Measurements from ENCODE around the gene WLS.

Gene WLS

DNA sequence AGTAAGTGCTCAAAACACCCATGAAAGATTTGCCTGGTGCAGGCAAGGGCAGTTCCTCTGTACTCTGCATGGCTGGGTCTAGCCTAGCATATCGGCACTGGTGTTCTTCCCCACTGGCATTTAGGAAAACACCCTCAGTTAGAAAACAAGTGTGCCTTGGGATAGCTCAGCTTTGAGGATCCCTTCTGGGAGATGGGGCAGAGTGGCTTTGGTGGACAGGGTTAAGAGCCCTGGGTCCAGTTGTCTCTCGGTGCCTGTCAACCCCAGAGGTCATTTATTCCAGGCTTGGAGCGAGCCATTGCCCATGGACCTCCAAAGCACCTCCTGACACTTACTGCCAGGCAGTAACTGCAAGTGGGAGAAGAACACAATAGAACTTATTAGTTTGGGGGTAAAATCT is 101.1 kb downstream of the WLS start:
- no peak for DNase-seq (ENCODE audit: low spot score)

DNA sequence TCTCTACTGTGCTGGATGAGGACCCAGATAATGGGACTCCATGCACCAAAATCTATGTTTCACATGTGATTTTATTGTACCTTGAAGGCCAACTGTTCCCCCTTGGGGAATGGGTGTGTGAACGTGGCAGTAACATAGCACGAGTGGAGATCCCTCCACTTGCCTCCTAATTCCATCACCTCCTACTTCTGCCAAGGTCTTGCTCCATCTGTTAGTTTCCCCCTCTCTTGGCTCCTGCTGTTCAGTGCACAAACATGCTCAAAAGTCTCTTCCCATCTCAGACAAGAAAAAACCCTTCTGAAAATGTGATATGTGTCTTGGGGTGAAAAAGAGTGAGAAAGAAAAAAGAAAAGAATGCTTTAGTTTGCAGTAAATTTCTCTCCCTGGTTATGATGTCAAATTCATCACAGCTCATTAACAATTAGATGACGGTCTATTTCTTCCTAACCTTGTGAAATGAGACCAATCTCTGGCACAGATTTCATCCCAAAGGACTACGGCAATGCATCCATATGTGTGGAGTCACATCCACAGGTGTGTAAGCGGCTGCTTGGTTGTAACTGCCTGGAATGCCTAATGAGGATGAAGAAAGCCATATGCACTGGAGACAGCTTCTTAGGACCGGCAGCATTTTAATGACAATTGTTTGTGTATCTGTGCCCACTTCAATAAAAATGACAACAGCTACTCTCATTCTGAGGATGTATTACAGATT is 102.6 kb downstream of the WLS start:
- DNase-seq (ENCODE audit: low spot score), result no peak

DNA sequence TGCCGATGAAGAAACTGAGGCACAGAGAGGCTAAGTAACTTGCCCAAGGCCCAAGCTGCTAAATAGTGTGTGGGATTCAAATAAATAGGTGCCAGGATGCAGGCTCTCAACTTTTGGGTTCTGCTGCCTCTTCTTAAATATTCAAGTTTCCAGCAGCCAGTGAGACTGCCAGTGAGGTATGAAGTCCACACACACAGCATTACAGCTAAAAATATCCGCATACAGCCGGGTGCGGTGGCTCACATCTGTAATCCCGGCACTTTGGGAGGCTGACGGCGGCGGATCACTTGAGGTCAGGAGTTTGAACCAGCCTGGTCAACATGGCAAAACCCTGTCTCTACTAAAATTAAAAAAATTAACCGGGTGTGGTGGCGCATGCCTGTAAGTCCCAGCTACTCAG is 103.5 kb downstream of the WLS start:
- no peak for DNase-seq (ENCODE audit: low spot score)

DNA sequence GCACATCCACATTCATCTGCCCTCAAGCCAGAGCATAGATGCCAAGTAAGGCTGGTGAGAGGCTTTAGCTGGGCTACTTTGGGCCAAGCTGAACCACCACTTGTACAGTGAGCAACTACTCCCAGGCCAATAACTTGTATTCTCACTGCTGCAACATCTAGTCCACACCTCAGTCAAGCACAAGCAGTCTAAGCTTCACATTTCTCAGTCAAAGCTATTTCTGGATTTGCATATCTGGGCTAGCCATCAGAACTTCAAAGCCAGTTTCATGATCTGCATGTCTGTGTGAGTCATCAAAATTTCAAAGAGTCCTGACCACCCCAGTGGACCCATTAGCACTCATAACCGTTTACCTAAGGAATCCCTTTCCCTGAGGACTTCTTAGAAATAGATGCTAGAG is 104.2 kb downstream of the WLS start:
- no peak for DNase-seq (ENCODE audit: low spot score)

DNA sequence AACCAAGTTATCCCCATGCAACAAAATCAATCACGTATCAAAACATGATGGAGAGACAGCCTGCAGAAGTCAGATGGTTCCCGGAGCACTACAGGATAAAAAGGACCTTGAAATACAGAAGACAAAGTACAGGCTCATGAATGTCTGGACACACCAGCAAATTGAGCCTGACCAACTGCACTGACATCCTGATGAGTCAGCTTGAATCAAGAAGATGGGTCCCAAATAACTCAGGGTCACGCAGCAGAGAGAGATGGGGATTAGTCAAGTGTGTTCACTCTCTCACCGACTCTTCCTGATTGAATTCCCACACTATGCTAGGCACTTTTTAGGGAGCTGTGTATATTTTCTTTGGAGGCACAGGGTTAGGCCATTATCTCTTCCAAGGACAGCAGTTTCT is 110.8 kb downstream of the WLS start:
- no peak for DNase-seq (ENCODE audit: low spot score)

DNA sequence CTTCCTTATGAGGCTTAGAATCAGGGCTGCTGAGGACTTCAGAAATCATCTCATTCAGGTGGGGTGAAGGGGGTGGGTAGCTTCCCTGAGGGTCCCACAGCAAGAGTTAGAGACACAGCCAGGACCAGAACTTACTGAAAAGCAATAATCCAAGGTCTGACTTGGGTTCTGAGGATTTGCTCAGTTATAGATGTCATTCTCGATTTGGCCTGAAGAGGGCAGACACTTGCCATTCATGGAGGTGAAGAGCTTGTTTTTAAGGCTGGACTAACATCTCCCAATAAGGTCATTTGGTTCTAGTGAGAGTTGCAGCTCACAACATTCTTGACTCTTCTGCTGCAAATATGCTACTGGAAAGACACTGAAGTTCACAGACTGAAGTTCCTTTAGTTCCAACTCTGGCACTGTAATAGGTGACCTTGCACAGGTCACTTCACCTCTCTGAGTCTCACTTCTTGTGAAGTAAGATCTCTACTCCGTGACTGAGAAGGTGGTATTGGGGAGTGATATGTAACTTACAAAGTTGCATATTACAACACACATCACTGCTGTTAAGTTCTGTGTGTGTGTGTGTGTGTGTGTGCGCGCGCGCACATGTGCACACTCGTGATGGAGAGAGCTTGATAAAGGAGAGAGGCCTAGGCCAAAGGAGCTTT is 112.1 kb downstream of the WLS start:
- DNase-seq (ENCODE audit: low spot score), result peak; percentile 88

DNA sequence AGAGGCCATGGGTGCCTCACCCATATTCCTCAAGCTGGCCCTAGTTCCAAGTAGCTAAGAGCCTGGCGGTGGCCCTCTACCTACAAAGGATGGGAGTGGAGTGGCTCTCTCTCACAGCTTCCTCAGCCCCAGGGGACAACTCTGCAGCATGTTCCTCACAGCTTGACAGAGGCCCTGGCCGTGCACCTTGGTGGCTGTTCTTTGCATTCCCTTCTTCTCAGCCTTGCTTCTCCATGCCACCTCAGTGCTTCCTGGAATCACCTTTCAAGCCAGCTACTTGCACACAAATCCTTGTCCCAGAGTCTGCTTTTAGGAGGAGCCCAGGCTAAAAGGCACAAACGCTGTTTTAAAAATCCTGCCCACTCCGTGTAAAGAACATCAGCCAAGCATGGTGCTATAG is 112.9 kb downstream of the WLS start:
- DNase-seq (ENCODE audit: low spot score), result no peak

DNA sequence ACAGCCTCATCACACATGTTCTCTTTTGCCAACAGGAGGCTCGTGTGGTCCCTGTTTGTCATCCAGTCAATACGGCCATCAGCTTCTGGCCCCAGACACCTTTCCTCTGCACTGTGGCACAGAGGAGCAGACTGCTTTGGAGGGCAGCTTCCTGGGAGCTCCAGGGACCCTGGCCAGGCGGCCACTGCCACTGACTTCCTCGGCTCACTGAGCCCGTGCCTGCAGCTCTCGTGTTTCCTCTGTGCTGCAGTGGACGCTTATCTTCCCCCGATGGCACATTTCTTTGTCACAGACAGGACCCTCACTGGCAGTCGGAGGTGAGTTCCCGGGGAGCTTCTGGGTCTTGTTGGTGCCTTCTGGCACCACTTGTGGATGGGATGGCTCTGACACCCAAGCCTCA is 114.9 kb downstream of the WLS start:
- no peak for DNase-seq (ENCODE audit: low spot score)

DNA sequence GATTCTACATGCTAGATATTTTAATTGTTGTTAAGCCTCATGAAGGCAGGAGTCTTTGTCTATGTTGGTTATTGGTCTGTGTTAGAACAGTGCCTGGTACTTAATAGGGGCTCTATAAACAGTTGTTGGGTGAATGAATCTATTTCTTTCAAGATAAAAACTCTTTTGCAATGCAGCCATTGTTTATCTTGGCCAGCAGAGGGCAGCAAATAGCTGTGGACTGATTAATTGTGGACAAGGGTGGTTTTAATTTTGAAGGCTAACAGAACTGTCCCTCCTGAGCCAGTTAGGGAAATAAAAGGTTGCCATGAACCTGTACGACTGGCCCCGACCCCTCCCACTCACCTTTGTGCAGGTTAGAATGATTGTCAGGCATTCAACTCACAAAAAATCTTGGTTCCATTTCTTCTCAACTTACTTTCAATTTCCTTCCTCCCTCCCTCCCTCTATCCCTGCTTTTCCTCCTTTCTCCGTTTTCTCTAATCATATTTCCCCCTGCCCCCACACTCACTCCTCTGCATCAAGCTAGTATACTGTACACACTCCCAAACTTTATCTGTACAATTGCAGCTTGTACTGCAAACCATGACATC is 115.6 kb downstream of the WLS start:
- DNase-seq (ENCODE audit: low spot score), result peak; percentile 70

DNA sequence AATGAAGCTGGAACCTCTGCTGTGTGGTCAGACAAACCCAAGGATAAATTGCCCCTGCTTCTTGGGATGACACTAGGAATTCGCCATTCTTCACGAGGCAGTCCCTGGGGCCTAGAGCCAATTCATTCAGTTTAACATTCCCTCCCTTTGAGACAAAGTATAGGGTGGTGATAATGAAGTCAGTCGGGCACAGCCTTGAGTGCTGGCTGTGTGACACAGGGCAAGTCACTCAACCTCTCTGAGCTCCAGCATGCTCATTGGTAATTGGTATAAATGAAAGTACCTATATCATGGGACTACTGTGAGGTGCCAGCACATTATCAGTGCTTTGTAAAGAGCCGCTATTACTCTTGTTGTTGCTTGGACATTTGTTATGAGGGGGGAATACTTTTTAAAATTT is 117.0 kb downstream of the WLS start:
- DNase-seq (ENCODE audit: low spot score), result no peak

DNA sequence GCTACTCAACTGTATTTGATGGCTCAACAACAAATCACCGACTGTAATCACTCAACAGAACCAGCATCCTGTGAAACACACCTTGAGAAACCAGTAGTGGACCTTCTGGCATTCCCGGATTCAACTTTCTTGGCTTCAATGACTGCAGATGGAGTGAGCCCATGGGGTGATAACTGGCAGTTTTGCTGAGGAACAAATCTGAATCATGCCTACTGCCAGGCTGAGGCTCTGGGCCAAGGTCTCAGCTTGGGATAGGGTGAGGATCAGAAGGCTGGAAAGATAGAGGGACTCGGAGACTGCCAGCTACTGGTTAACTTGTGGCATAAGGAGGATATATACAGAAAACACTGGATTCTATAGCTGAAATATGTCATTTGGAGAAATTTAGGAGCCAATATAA is 118.4 kb downstream of the WLS start:
- no peak for DNase-seq (ENCODE audit: low spot score)

DNA sequence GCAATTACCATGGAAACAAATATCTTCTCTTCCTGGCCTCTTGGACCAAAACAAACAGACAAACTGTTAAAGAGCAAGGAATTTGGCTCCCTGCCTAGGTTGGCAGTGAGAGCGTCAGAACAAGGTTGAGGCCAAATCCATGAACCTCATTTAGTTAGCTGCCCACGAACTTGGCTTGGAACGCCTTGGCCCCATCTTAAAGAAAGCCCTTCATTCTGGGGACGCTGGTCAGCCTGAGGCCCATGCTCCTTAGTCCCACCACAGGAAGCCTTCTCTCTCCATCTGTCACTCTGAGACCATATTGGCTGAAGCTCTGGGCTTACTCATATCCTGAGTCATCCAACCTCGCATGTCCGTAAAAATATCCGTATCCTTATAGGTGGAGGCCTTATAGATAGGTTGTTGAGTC is 119.5 kb downstream of the WLS start:
- peak; percentile 80 for DNase-seq (ENCODE audit: low spot score)

DNA sequence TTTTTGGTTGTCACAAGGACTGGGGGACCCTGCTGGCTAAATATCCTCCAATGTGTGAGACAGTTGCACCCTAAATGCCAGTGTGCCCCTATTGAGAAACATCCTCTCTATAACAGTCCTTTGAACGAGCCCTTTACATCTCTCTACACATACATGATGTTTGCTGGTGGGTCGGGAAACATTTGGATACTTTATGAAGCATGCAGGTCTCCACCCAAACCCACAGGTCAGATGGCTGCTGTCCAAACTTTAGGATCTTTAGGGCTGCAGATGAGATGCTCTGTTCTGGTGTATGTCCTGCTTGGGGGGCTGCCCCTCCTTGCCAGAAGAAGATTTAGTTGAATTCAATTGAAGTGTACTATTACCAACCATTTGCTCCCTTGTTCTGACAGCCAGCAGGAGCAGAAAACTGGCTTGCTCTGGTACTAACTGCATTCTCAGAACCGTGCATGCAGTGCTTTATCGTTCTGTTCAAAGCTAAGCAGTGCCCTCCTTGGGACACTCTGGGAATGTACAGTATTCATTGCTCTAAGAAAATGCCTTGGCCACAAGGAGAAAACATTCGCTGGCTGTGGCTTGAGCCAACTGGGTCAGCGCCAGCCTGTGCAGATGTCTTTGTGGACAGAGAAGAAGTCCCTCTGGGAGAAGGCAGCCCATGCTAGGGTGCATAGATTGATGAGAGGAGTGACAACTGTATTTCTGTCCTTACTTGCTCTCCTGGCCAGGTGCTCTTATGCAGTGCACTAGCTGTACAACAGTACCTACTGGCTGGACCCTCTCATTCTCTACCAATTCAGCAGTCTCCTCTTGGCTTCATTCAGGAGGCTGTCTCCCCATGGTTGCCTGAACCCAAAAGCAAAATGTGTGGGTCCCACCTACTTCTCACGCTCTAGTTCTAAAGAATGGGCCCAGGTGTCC is 120.5 kb downstream of the WLS start:
- DNase-seq (ENCODE audit: low spot score), result peak; percentile 94

DNA sequence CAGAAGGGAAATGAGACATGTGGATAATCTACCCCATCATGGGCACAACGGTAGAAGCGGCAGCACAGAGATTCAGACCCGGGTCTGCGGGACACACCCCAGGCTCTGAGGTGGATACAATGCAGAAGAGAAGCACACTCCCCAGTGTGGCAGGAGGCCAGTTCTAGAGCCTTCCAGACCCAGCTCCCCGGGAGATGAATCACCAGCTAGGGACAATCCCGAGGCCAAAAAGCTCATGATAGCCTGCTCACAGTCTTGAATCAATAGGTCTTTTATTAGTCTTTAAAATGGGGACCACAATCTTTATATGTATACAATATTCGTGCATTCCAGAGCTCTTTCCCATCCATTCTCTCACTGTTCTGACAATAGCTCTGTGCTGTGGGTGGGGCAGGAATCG is 124.6 kb downstream of the WLS start:
- DNase-seq (ENCODE audit: low spot score), result no peak

DNA sequence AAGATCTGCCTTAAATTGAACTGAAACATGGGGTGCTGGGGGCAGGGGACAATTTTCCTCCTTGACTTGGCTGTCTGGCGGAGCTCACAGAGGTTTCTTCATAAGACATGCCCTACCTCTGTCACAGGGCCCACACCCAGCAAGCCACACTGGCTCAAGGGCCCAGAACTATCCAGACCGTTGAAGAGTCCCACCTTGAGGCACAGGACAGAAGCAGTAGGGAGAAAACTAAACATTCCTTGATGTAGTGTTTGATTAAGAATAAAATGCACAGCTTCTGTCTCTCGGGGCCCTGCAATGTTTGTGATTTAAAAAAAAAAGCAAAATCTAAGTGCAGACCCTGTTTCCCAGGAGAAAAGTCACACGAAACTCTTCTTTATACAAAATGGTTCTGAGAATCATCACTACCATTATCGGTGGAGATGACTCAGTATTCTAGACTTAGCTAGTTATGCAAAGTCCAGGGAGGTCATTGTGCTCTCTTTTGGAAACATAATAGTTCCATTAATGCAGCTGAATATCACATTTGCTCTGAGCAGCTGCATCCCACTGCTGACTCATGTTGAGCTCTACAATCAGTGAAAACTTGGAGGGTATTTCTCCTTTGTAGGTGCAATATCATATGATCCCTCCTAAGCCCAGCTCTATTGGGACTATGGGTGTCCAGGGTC is 128.3 kb downstream of the WLS start:
- peak; percentile 69 for DNase-seq (ENCODE audit: low spot score)

DNA sequence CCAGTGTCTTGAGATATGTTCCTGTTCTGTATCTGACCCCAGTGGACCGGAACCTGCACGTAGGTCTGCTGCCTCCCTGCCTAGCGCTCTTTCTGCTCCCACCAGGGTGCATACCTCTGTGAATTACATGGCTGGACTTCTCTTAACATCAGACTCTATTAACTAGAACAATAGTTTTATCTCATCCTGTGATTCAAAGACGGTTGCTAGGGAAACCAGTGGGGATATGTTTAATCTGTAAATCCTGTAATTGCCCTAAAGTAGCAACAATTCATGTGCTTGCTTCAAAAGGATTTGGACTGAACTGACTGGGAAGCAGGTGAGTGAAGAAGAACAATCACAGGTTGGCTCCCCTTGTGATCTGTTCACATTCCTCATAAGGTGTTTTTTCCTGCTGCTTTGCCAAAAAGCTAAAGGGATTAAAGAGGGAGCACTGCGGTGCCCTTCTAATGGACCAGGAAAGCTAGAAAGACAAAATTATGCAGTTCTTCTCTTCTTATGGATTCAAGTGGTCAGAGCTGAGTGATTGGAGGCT is 129.2 kb downstream of the WLS start:
- no peak for DNase-seq (ENCODE audit: low spot score)

DNA sequence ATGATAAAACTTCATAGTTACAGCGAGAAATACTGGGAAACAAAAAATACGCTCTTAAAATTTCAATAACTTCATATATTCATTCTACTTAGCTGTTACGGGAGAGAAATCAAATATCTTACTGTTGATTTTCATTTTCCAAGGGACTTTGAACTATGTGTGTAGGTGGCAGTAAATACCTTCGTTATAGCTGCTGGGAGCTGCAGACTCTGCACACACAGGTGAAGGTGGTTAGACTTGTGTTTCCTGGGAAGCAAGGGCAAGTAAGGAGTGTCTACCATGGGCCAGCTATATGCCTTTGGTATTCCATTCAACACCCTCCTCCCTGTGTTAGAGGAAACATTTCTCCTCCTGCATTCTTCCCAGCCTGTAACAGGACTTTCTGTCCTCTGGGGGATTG is 130.5 kb downstream of the WLS start:
- DNase-seq (ENCODE audit: low spot score), result no peak

DNA sequence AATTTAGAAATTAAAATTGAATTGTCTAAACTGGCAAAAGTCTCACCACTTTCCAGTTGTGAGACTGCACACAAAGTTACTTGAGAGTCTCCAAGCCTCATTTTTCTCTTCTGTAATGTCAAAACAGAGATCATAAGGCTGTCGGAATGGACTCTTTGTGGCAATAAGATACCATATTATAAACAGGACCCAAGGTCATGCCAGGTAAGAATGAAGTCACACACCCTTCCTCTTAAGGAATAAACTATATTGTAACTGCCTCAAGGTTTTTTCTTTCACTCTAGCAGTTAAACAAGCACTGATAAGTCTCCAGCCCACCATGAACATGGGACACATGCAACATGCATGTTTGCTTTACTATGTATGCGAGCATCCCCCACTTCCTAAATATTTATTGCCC is 131.8 kb downstream of the WLS start:
- DNase-seq (ENCODE audit: low spot score), result no peak

DNA sequence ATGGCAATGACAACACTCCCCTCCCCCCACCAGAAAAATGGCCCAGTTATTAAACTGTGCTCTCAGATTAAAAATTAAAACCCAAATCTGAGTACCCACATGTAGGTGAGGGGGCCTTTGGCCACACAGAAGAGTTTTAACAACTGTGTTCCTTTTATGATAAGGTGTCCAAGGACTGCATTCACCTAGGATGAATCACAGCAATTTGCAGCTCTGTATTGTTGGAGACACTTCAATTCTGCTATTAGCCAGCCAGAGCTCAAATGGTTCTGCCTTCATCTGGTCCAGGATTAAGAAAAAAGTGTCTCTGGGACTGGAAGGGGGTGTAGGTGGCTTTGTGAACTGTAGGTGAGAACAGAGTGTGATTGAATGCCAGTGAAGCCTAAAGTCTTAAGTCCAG is 138.6 kb downstream of the WLS start:
- DNase-seq (ENCODE audit: low spot score), result no peak

DNA sequence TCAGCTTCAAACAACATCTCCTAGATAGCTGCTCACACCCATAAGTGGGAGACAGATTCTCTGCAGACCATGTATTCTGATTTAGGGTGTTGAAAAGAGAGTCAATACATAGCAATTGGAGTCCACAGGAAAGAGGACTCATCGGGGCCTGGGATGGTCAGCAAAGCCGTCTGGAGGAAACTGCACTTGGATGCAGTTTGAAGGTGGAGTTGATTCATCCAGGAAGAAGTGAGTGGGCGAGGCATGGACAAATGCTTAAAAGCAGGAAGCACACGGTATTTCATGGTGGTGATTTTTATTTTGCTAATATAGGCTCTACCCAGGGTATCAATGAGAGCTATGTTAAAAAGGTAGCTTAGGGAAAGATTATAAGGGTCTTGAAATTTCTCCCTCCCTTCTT is 145.1 kb downstream of the WLS start:
- no peak for DNase-seq (ENCODE audit: low spot score)

DNA sequence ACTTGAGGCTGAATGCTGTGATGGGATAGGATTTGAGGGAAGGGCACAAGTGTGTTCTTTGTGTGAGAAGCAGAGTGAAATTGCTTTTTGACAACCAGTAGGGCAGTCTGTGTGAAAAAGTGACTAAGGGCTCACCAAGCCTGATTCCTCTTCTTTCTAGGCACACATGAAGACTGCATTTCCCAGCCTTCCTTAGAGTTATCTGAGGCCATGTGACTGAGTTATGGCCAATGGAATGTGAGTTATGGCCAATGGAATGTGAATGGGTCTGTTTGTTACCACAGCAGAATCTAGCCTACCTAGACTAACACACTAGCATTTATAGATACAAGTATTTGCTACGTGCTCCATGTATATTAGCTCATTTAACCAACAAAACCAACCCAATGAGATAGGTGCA is 146.6 kb downstream of the WLS start:
- DNase-seq (ENCODE audit: low spot score), result no peak

DNA sequence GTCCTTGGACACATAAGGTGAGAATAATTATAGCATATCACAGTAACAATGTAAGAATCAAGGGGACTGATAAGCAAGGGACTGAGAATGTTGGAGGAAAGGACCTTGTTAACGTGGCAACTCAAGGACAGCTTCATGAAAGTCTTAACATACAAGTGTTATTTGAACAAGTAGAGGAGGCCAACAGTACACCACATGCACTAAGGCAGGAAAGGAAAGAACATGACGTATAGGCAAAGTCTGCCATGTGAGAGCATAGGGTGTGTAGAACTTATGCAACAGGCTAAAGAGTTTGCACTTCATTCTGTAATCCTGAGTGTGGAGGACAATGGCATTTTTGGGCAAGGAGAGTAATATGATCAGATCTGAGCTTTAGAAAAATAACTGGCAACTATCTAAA is 148.6 kb downstream of the WLS start:
- no peak for DNase-seq (ENCODE audit: low spot score)
